SK-N-SH treated with all-trans-retinoic acid at 6 μM for 48 hours (cell line): ENCODE data around the gene TMEM250.

Experiments used
- ARNTL ChIP-seq: fragments of 450-650 bp; formaldehyde crosslinking; IDR thresholded peaks from 2 replicates; pipeline ENCODE4 v1.5.0; 2020; ENCODE audit warnings: low read depth, mild to moderate bottlenecking, moderate library complexity, borderline replicate concordance
- BACH2 ChIP-seq: fragments of 250-450 bp; sonication (Bioruptor Pico); IDR thresholded peaks from 2 replicates; pipeline ENCODE4 v1.9.0; 2021; ENCODE audit warnings: mild to moderate bottlenecking, borderline replicate concordance
- CSDC2 ChIP-seq: fragments of 250-450 bp; sonication (Bioruptor Pico); IDR thresholded peaks from 2 replicates; pipeline ENCODE4 v1.5.0; 2020; ENCODE audit warnings: mild to moderate bottlenecking, moderate library complexity
- ESRRG ChIP-seq: fragments of 250-450 bp; sonication (Bioruptor Pico); IDR thresholded peaks from 2 replicates; pipeline ENCODE4 v1.6.1; 2021; ENCODE audit warnings: mild to moderate bottlenecking
- GLIS3 ChIP-seq: fragments of 250-450 bp; sonication (Bioruptor Pico); IDR thresholded peaks from 2 replicates; pipeline ENCODE4 v1.5.0; 2020; ENCODE audit warnings: mild to moderate bottlenecking, moderate library complexity
- ISL1 ChIP-seq: fragments of 250-450 bp; sonication (Bioruptor Pico); IDR thresholded peaks from 2 replicates; pipeline ENCODE4 v2.1.2; 2022; ENCODE audit warnings: mild to moderate bottlenecking, moderate library complexity
- PATZ1 ChIP-seq: fragments of 250-450 bp; sonication (Bioruptor Pico); IDR thresholded peaks from 2 replicates; pipeline ENCODE4 v1.8.0; 2020; ENCODE audit warnings: mild to moderate bottlenecking, moderate library complexity, borderline replicate concordance
- SNAI2 ChIP-seq: fragments of 250-450 bp; sonication (Bioruptor Pico); IDR thresholded peaks from 2 replicates; pipeline ENCODE4 v1.5.0; 2020; ENCODE audit warnings: mild to moderate bottlenecking, moderate library complexity
- ZC3H10 ChIP-seq: fragments of 250-450 bp; sonication (Bioruptor Pico); IDR thresholded peaks from 2 replicates; pipeline ENCODE4 v1.5.1; 2021; ENCODE audit warnings: mild to moderate bottlenecking, moderate library complexity
- ZFP30 ChIP-seq: fragments of 450-650 bp; formaldehyde crosslinking; IDR thresholded peaks from 2 replicates; pipeline ENCODE4 v1.5.0; 2022; ENCODE audit warnings: mild to moderate bottlenecking, moderate library complexity
- ZNF565 ChIP-seq: fragments of 450-650 bp; formaldehyde crosslinking; conservative IDR thresholded peaks from 2 replicates; pipeline ENCODE4 v1.5.0; 2020; ENCODE audit warnings: low read depth, mild to moderate bottlenecking, moderate library complexity
- ZNF70 ChIP-seq: fragments of 450-650 bp; formaldehyde crosslinking; IDR thresholded peaks from 2 replicates; pipeline ENCODE4 v1.5.0; 2020; ENCODE audit warnings: mild to moderate bottlenecking, moderate library complexity
- ZNF8 ChIP-seq: fragments of 450-650 bp; formaldehyde crosslinking; IDR thresholded peaks from 2 replicates; pipeline ENCODE4 v1.5.0; 2020; ENCODE audit warnings: mild to moderate bottlenecking, moderate library complexity
- TF ChIP-seq, protein P1 (sequence below): fragments of 250-450 bp; sonication (Bioruptor Pico); IDR thresholded peaks from 2 replicates; pipeline ENCODE4 v1.5.0; 2020; ENCODE audit warnings: mild to moderate bottlenecking, moderate library complexity

DNA sequence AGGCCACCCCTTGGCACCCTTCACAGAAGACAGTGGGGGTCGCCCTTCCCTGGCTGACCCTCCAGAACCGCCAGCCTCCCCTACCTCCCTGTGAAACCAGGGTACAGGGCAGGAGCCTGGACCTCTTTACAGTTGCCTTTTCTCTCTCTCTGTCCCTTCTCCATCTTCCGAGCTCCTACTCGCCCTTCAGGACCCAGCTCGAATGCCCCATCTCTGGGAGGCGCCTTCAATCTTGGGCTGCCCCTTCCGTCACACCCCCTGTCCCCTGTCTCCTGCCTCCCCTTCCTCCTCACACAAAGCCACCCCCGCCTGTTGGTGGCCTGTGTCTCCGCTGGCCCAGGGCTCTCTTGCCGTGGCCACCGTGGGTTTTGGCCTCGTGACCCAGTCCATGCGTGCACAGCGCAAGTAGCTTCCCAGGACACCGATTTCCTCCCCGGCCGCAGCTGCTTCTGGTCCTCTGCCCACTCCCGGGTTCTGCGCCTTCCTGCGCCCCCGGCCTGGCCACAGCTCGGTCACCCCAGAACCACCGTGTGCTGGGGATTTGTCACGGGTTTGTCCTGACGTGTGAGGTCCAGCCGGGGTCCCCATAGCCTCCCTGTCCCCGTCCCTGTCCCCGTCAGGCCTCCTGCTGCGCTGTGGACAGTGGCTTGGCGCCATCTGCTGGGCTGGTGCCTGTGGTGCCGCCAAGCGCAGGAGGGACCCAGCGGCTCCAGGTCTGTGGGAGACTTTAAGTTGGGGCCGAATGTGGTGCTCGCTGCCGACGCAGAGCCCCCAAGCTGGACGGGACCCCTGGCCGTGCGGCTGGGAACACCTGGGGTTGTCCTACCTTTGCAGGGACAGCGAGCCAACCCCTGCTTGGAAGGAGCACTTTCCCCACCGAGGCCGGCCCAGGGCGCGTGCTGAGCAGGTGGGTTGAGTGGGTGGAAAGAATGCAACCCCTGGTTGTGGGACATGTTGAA is 4.0 kb upstream of the TMEM250 start:
- TF ChIP-seq PATZ1 (CRISPR knock-in tag) (no peak), ZC3H10 (CRISPR knock-in tag) (no peak), SNAI2 (no peak), ISL1 (CRISPR knock-in tag) (no peak), CSDC2 (CRISPR knock-in tag) (no peak), BACH2 (CRISPR knock-in tag) (no peak), ZFP30 (CRISPR knock-in tag) (no peak), ESRRG (CRISPR knock-in tag) (no peak), ZNF8 (CRISPR knock-in tag) (no peak), ZNF565 (CRISPR knock-in tag) (no peak), GLIS3 (no peak), ARNTL (CRISPR knock-in tag) (no peak), ZNF70 (CRISPR knock-in tag) (no peak)
- TF ChIP-seq, protein P1, sequence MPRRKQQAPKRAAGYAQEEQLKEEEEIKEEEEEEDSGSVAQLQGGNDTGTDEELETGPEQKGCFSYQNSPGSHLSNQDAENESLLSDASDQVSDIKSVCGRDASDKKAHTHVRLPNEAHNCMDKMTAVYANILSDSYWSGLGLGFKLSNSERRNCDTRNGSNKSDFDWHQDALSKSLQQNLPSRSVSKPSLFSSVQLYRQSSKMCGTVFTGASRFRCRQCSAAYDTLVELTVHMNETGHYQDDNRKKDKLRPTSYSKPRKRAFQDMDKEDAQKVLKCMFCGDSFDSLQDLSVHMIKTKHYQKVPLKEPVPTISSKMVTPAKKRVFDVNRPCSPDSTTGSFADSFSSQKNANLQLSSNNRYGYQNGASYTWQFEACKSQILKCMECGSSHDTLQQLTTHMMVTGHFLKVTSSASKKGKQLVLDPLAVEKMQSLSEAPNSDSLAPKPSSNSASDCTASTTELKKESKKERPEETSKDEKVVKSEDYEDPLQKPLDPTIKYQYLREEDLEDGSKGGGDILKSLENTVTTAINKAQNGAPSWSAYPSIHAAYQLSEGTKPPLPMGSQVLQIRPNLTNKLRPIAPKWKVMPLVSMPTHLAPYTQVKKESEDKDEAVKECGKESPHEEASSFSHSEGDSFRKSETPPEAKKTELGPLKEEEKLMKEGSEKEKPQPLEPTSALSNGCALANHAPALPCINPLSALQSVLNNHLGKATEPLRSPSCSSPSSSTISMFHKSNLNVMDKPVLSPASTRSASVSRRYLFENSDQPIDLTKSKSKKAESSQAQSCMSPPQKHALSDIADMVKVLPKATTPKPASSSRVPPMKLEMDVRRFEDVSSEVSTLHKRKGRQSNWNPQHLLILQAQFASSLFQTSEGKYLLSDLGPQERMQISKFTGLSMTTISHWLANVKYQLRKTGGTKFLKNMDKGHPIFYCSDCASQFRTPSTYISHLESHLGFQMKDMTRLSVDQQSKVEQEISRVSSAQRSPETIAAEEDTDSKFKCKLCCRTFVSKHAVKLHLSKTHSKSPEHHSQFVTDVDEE (CRISPR knock-in tag) = no peak
